PC-9 (cell line): ENCODE results near the gene F2. TPM values are rescaled to one million over a fixed set of nuclear protein-coding genes. Genes with fewer than 3 reads are reported as not detected.
A peak's percentile ranks its signal among the peaks of the same experiment; 100 is the strongest.

Experiments used
- BruUV-seq: library from RNA; stranded (reverse); fragments of 400-500 nt; replicated peaks from 2 replicates; lab custom pipeline; 2021; lab: Mats Ljungman, UMichigan
- CTCF ChIA-PET: fragments of 300-600 bp; sonication (Branson Sonifier 250); formaldehyde crosslinking; loops from one replicate; lab custom pipeline; 2022; ENCODE audit warnings: antibody characterized with exemption; lab: Charles Lee
- POLR2A ChIA-PET: fragments of 300-600 bp; sonication (Branson Sonifier 250); formaldehyde crosslinking; loops from one replicate; lab custom pipeline; 2022; ENCODE audit warnings: antibody characterized with exemption; ENCODE audit not compliant: unreplicated experiment; lab: Charles Lee
- DNase-seq, 2 experiments: peaks; one replicate each; pipeline versions ENCODE4 v3.0.0 to v3.0.0-alpha.2; 2015 to 2022; ENCODE audit warnings: mixed read lengths in 1 of 2
- H2AFZ ChIP-seq: fragments of 200-600 bp; sonication (generic); 2 replicates; pipeline ENCODE4 v1.8.1; 2017; ENCODE audit warnings: antibody characterized with exemption
- H3F3A ChIP-seq: fragments of 200-600 bp; sonication (generic); 2 replicates; pipeline ENCODE4 v1.8.1; 2017; ENCODE audit warnings: antibody characterized with exemption, mild to moderate bottlenecking, low read depth; ENCODE audit not compliant: insufficient read depth
- H3K27ac ChIP-seq: fragments of 200-600 bp; sonication (generic); 2 replicates; pipeline ENCODE4 v1.6.1; 2016; ENCODE audit warnings: mixed run types
- H3K27me3 ChIP-seq: fragments of 200-600 bp; sonication (generic); 2 replicates; pipeline ENCODE4 v1.6.1; 2016; ENCODE audit warnings: low read depth, mixed run types; ENCODE audit not compliant: insufficient read depth
- H3K36me3 ChIP-seq: fragments of 200-600 bp; sonication (generic); 2 replicates; pipeline ENCODE4 v1.6.1; 2016; ENCODE audit warnings: low read depth, mixed run types
- H3K4me1 ChIP-seq: fragments of 200-600 bp; sonication (generic); replicated peaks from 2 replicates; pipeline ENCODE4 v1.6.1; 2016; ENCODE audit warnings: mixed run types; ENCODE audit not compliant: insufficient read depth
- H3K4me2 ChIP-seq: fragments of 200-600 bp; sonication (generic); 2 replicates; pipeline ENCODE4 v1.6.1; 2017; ENCODE audit warnings: mixed run types
- H3K4me3 ChIP-seq: fragments of 200-600 bp; sonication (generic); 2 replicates; pipeline ENCODE4 v1.6.1; 2016; ENCODE audit warnings: mixed run types
- H3K79me2 ChIP-seq: fragments of 200-600 bp; sonication (generic); 2 replicates; pipeline ENCODE4 v1.6.1; 2017; ENCODE audit warnings: low read depth, mixed run types
- H3K9me2 ChIP-seq: fragments of 200-600 bp; sonication (generic); 2 replicates; pipeline ENCODE4 v1.8.1; 2017; ENCODE audit warnings: mild to moderate bottlenecking; ENCODE audit not compliant: insufficient read depth
- H3K9me3 ChIP-seq: fragments of 200-600 bp; sonication (generic); 2 replicates; pipeline ENCODE4 v1.8.1; 2016; ENCODE audit warnings: low read depth; ENCODE audit not compliant: insufficient read depth
- H4K20me1 ChIP-seq: fragments of 200-600 bp; sonication (generic); 2 replicates; pipeline ENCODE4 v1.8.1; 2017; ENCODE audit not compliant: insufficient read depth
- EZH2 ChIP-seq: fragments of 200-600 bp; sonication (generic); IDR thresholded peaks from 2 replicates; pipeline ENCODE4 v1.8.0; 2017; ENCODE audit warnings: antibody characterized with exemption, low read depth
- intact Hi-C: fragments of 100-400 bp; cut with micrococcal nuclease; formaldehyde crosslinking; loops from one replicate; pipeline ENCODE4 v1.10.0; 2022; ENCODE audit not compliant: unreplicated experiment
- total RNA-seq: library from RNA; stranded (reverse); gene quantifications from 2 replicates; pipeline ENCODE4 v1.2.3, GENCODE V29; 2021
- TF ChIP-seq, protein P1 (sequence below): fragments of 200-600 bp; sonication (generic); conservative IDR thresholded peaks from 2 replicates; pipeline ENCODE4 v1.6.1; 2017; ENCODE audit warnings: mixed run types, antibody characterized with exemption, mild to moderate bottlenecking, moderate library complexity

The F2 gene
- total RNA-seq, 1 experiment from 2014 or later = not detected

DNA sequence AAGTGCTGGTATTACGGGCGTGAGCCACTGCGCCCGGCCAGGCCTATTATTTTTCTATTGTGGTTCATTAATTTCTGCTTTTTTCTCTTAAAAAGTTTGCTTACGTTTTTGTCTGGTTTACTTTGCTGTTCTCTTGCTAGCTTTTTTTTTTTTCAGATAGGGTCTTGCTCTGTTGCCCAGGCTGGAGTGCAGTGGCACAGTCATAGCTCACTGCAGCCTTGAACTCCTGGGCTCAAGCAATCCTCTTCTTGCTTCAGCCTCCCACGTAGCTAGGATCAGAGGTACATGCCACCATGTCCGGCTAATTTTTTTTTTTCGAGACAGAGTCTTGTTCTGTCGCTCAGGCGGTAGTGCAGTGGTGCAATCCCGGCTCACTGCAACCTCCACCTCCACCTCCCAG lies 18.7 kb downstream of the F2 start:
- H3K27ac ChIP-seq = no peak overlapping the region
- H3K9me3 ChIP-seq = no peaks in the 10 kb centered on the region
- intact Hi-C loops = no loop called here
- ChIA-PET POLR2A (interaction anchor here (0.7 kb wide), 1 partner anchor 42 kb away, joined by 9 read pairs; no protein-coding TSS in a partner anchor), CTCF (no interaction called here)
- H3K4me1 ChIP-seq = no peaks in the 10 kb centered on the region
- H3K9me2 ChIP-seq = no peaks in the 10 kb centered on the region
- H2AFZ ChIP-seq = no peak overlapping the region
- DNase-seq = no peak
- no peaks in the 10 kb centered on the region for H3K27me3 ChIP-seq
- no peak overlapping the region for H3K4me2 ChIP-seq
- H3K36me3 ChIP-seq = 0 out of 2 replicates have a peak, but pooled peaks cover 3% of the 10 kb centered on the region
- TF ChIP-seq EZH2 = no peak
- TF ChIP-seq, protein P1, sequence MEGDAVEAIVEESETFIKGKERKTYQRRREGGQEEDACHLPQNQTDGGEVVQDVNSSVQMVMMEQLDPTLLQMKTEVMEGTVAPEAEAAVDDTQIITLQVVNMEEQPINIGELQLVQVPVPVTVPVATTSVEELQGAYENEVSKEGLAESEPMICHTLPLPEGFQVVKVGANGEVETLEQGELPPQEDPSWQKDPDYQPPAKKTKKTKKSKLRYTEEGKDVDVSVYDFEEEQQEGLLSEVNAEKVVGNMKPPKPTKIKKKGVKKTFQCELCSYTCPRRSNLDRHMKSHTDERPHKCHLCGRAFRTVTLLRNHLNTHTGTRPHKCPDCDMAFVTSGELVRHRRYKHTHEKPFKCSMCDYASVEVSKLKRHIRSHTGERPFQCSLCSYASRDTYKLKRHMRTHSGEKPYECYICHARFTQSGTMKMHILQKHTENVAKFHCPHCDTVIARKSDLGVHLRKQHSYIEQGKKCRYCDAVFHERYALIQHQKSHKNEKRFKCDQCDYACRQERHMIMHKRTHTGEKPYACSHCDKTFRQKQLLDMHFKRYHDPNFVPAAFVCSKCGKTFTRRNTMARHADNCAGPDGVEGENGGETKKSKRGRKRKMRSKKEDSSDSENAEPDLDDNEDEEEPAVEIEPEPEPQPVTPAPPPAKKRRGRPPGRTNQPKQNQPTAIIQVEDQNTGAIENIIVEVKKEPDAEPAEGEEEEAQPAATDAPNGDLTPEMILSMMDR = no peak
- no peaks in the 10 kb centered on the region for H3K79me2 ChIP-seq
- no peaks in the 10 kb centered on the region for H4K20me1 ChIP-seq
- no peak overlapping the region for H3K4me3 ChIP-seq
- no peaks in the 10 kb centered on the region; the same call in 1 of the 2 replicates for H3F3A ChIP-seq
- TSS peak; percentile 15 for BruUV-seq

DNA sequence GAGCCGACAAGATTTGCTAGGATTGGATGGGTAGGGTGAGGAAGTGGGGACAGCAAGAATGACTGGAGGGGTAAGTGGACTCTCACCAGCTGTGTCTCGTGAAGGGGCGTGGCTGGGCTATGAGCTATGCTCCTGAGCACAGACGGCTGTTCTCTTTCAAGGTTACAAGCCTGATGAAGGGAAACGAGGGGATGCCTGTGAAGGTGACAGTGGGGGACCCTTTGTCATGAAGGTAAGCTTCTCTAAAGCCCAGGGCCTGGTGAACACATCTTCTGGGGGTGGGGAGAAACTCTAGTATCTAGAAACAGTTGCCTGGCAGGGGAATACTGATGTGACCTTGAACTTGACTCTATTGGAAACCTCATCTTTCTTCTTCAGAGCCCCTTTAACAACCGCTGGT lies 19.9 kb downstream of the F2 start:
- H3K36me3 ChIP-seq = peaks cover 13% of the 10 kb centered on the region
- no peak for TF ChIP-seq EZH2
- TF ChIP-seq, protein P1 = no peak
- no peak overlapping the region for H3K4me3 ChIP-seq
- H2AFZ ChIP-seq = no peak overlapping the region
- no peak overlapping the region for H3K4me2 ChIP-seq
- H3K9me3 ChIP-seq = no peaks in the 10 kb centered on the region
- POLR2A ChIA-PET = no interaction called here
- no peaks in the 10 kb centered on the region for H3K79me2 ChIP-seq
- H3K27ac ChIP-seq = no peak overlapping the region
- BruUV-seq = no TSS peak
- H4K20me1 ChIP-seq = peaks cover under 1% of the 10 kb centered on the region; the same call in 1 of the 2 replicates
- no peaks in the 10 kb centered on the region; the same call in 1 of the 2 replicates for H3F3A ChIP-seq
- H3K27me3 ChIP-seq = no peaks in the 10 kb centered on the region
- DNase-seq = no peak
- intact Hi-C loops = no loop called here
- H3K9me2 ChIP-seq = no peaks in the 10 kb centered on the region
- H3K4me1 ChIP-seq = no peaks in the 10 kb centered on the region
- CTCF ChIA-PET = no interaction called here

- no peaks in the 10 kb centered on the region for H3K27me3 ChIP-seq
- no TSS peak for BruUV-seq
- H3K36me3 ChIP-seq = peaks cover 26% of the 10 kb centered on the region
Measured at GRCh38 chr11:46741600-46742484, 22.8 kb downstream of the F2 start.

More at GRCh38 chr11:46741600-46742484, 22.8 kb downstream of the F2 start:
- Histone ChIP-seq H2AFZ (no peak overlapping the region), H3K9me3 (no peaks in the 10 kb centered on the region), H3K9me2 (no peaks in the 10 kb centered on the region), H3K4me1 (no peaks in the 10 kb centered on the region), H4K20me1 (peaks cover 5% of the 10 kb centered on the region; the same call in 1 of the 2 replicates), H3F3A (no peaks in the 10 kb centered on the region; the same call in 1 of the 2 replicates), H3K4me2 (no peak overlapping the region), H3K4me3 (no peak overlapping the region), H3K27ac (no peak overlapping the region), H3K79me2 (no peaks in the 10 kb centered on the region)
- intact Hi-C loops = no loop called here
- no peak for DNase-seq
- ChIA-PET POLR2A (interaction anchor here (0.5 kb wide), 1 partner anchor 63 kb away, joined by 3 read pairs; no protein-coding TSS in a partner anchor), CTCF (no interaction called here)
- no peak for TF ChIP-seq EZH2
- TF ChIP-seq, protein P1 = no peak
